Stimulated activated memory B cell treated with anti-CD40 and anti-IgM and Interleukin-4, amounts not matched to agents 10 μg/mL and 1 μg/mL and 100 μg/mL, for 72 hours (primary cell): ENCODE data around the gene NRG3.

Experiments used
- ATAC-seq: fragments of 150-1000 bp; cut with Tn5 transposase; 2 replicates; pipeline ENCODE4 v1.10.0; 2021
- H3K27ac Mint-ChIP-seq: one replicate; pipeline ENCODE4 v1.8.0; 2022; ENCODE audit warnings: mild to moderate bottlenecking, mixed read lengths
- H3K27me3 Mint-ChIP-seq: one replicate; pipeline ENCODE4 v1.8.0; 2022; ENCODE audit warnings: mixed read lengths
- H3K36me3 Mint-ChIP-seq: one replicate; pipeline ENCODE4 v1.8.0; 2022; ENCODE audit warnings: mixed read lengths
- H3K4me1 Mint-ChIP-seq: one replicate; pipeline ENCODE4 v1.8.0; 2022; ENCODE audit warnings: mixed read lengths
- H3K4me3 Mint-ChIP-seq: one replicate; pipeline ENCODE4 v1.8.0; 2022; ENCODE audit warnings: mild to moderate bottlenecking, moderate library complexity, mixed read lengths
- H3K9me3 Mint-ChIP-seq: one replicate; pipeline ENCODE4 v1.8.0; 2022; ENCODE audit warnings: mixed read lengths

NRG3 gene

GRCh38 chr10:82234173-82234572 lies 359.2 kb downstream of the NRG3 start:
- ATAC-seq, result no peak

GRCh38 chr10:82236084-82236731 lies 361.2 kb downstream of the NRG3 start:
- no peaks in the 10 kb centered on the region for H3K36me3 Mint-ChIP-seq
- no peak overlapping the region for H3K27ac Mint-ChIP-seq
- H3K4me1 Mint-ChIP-seq, result no peaks in the 10 kb centered on the region
- H3K27me3 Mint-ChIP-seq, result no peaks in the 10 kb centered on the region
- no peak overlapping the region for H3K4me3 Mint-ChIP-seq
- peaks cover 5% of the 10 kb centered on the region for H3K9me3 Mint-ChIP-seq
- ATAC-seq, result no peak

More at GRCh38 chr10:82234173-82234572, 359.2 kb downstream of the NRG3 start:
- Mint-ChIP-seq H3K27me3 (no peaks in the 10 kb centered on the region), H3K4me1 (no peaks in the 10 kb centered on the region), H3K4me3 (no peak overlapping the region), H3K27ac (no peak overlapping the region), H3K36me3 (no peaks in the 10 kb centered on the region), H3K9me3 (peaks cover 9% of the 10 kb centered on the region)

GRCh38 chr10:82238291-82238690 lies 363.3 kb downstream of the NRG3 start:
- no peaks in the 10 kb centered on the region for H3K4me1 Mint-ChIP-seq
- no peaks in the 10 kb centered on the region for H3K27me3 Mint-ChIP-seq
- no peak for ATAC-seq
- no peaks in the 10 kb centered on the region for H3K36me3 Mint-ChIP-seq
- no peak overlapping the region for H3K27ac Mint-ChIP-seq
- no peak overlapping the region for H3K4me3 Mint-ChIP-seq
- peaks cover 5% of the 10 kb centered on the region for H3K9me3 Mint-ChIP-seq

GRCh38 chr10:82240408-82240807 lies 365.4 kb downstream of the NRG3 start:
- no peaks in the 10 kb centered on the region for H3K9me3 Mint-ChIP-seq
- H3K4me1 Mint-ChIP-seq, result no peaks in the 10 kb centered on the region
- no peak for ATAC-seq
- no peak overlapping the region for H3K4me3 Mint-ChIP-seq
- H3K27ac Mint-ChIP-seq, result no peak overlapping the region
- no peaks in the 10 kb centered on the region for H3K27me3 Mint-ChIP-seq
- no peaks in the 10 kb centered on the region for H3K36me3 Mint-ChIP-seq

GRCh38 chr10:82242778-82243177 lies 367.8 kb downstream of the NRG3 start:
- H3K36me3 Mint-ChIP-seq, result no peaks in the 10 kb centered on the region
- no peak overlapping the region for H3K4me3 Mint-ChIP-seq
- ATAC-seq, result no peak
- no peak overlapping the region for H3K27ac Mint-ChIP-seq
- no peaks in the 10 kb centered on the region for H3K4me1 Mint-ChIP-seq
- no peaks in the 10 kb centered on the region for H3K27me3 Mint-ChIP-seq
- no peaks in the 10 kb centered on the region for H3K9me3 Mint-ChIP-seq

DNA sequence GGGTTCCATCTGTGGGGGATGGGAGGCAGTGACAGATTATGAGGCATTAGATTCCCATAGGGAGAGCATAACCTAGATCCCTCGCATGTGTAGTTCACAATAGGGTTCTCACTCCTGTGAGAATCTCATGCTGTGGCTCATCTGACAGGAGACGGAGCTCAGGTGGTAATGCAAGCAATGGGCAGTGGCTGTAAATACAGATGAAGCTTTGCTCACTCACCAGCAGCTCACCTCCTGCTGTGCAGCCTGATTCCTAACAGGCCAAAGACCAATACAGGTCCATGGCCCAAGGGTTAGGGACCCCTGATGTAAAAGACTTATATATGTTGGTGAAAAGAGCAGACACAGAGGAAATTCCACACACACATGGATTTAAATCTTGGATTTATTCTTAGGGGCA lies 370.2 kb downstream of the NRG3 start:
- no peaks in the 10 kb centered on the region for H3K27me3 Mint-ChIP-seq
- no peak overlapping the region for H3K27ac Mint-ChIP-seq
- no peaks in the 10 kb centered on the region for H3K36me3 Mint-ChIP-seq
- no peak overlapping the region for H3K4me3 Mint-ChIP-seq
- no peaks in the 10 kb centered on the region for H3K9me3 Mint-ChIP-seq
- ATAC-seq, result no peak
- H3K4me1 Mint-ChIP-seq, result no peaks in the 10 kb centered on the region

- no peaks in the 10 kb centered on the region for H3K9me3 Mint-ChIP-seq
- H3K27ac Mint-ChIP-seq, result no peak overlapping the region
- H3K36me3 Mint-ChIP-seq, result no peaks in the 10 kb centered on the region
- ATAC-seq, result no peak
- no peak overlapping the region for H3K4me3 Mint-ChIP-seq
- no peaks in the 10 kb centered on the region for H3K27me3 Mint-ChIP-seq
- no peaks in the 10 kb centered on the region for H3K4me1 Mint-ChIP-seq
Measured at GRCh38 chr10:82245906-82246560, 371.0 kb downstream of the NRG3 start.

DNA sequence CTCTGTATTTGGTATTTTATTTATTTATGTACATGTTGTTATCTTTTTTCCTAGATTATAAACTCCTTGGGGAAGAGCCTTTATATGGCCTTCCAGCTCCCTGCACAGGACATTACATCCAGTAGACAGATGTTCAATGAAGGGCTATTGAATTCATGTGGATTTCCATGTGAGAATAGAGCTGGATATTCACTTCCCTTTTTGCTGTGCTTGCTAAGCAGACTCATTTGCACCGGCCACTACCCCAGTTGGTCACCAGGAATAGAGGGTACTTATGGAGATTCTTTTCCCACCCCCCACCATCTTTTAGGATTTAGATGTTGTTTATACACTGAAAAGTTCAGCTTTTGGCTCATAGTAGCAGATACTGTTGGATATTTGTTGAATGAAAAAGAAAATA lies 374.1 kb downstream of the NRG3 start:
- no peaks in the 10 kb centered on the region for H3K36me3 Mint-ChIP-seq
- H3K4me3 Mint-ChIP-seq, result no peak overlapping the region
- H3K27me3 Mint-ChIP-seq, result no peaks in the 10 kb centered on the region
- H3K4me1 Mint-ChIP-seq, result no peaks in the 10 kb centered on the region
- ATAC-seq, result no peak
- H3K9me3 Mint-ChIP-seq, result peaks cover 8% of the 10 kb centered on the region
- H3K27ac Mint-ChIP-seq, result no peak overlapping the region

DNA sequence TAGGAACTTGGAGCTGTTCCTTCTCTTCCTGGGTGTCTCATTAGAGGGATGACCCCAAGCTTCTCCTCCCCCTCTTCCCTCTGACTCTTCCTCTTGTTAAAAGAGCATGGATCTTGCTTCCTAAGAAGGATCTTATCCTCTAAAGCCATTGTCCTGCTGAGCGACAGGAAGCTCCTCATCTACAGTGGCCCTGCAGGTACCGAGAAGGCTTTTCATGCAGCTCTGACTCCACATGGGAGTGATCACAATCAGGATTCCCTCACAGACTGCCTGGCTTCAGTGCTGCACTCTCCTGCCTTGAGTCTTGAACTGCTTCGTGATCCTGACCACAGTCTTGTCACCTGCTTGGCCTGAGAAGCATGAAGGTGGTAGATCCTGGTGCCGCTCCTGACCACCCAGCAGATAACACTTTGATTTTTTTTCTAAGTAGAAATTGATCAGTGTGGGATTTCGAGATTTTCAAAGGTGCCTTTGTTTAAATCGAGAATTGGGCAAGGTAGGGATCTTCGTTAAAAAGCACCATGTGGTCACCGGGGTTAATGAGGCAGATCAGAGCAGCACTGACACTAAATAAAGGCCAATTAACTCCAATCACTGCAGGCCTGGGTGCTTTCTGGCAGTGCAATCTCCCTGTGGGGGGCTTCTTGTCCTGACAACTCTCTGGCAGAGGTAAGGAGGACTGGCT lies 376.4 kb downstream of the NRG3 start:
- no peak for ATAC-seq
- H3K27me3 Mint-ChIP-seq, result no peaks in the 10 kb centered on the region
- no peaks in the 10 kb centered on the region for H3K4me1 Mint-ChIP-seq
- no peak overlapping the region for H3K27ac Mint-ChIP-seq
- H3K4me3 Mint-ChIP-seq, result no peak overlapping the region
- H3K36me3 Mint-ChIP-seq, result no peaks in the 10 kb centered on the region
- peaks cover 13% of the 10 kb centered on the region for H3K9me3 Mint-ChIP-seq

DNA sequence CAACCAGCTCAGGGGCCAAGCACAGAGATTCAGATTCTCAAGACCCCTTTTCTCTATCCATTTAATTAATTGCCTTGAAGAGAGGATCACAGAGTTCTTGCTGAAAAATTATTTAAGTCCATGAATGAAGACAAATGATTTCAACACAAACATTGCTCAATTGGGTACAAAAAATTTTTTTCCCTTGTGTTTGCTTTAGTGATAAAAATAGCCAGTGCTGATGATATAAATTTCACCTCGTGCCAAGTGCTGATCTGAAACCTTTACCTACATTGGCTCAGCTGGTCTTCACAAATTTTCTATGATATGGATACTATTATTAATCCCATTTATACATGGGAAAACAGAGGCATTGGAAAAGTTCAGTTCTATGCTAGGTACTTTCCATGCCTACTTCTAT lies 377.1 kb downstream of the NRG3 start:
- Mint-ChIP-seq H3K27ac (no peak overlapping the region), H3K27me3 (no peaks in the 10 kb centered on the region), H3K36me3 (no peaks in the 10 kb centered on the region), H3K9me3 (peaks cover 16% of the 10 kb centered on the region), H3K4me1 (no peaks in the 10 kb centered on the region), H3K4me3 (no peak overlapping the region)
- ATAC-seq, result no peak

- ATAC-seq, result no peak
- Mint-ChIP-seq H3K36me3 (no peaks in the 10 kb centered on the region), H3K4me1 (no peaks in the 10 kb centered on the region), H3K4me3 (no peak overlapping the region), H3K9me3 (peaks cover 16% of the 10 kb centered on the region), H3K27ac (no peak overlapping the region), H3K27me3 (no peaks in the 10 kb centered on the region)
Measured at GRCh38 chr10:82254237-82254636, 379.2 kb downstream of the NRG3 start.

GRCh38 chr10:82256275-82256674 lies 381.3 kb downstream of the NRG3 start:
- Mint-ChIP-seq H3K4me1 (no peaks in the 10 kb centered on the region), H3K27ac (no peak overlapping the region), H3K27me3 (no peaks in the 10 kb centered on the region), H3K9me3 (peaks cover 18% of the 10 kb centered on the region), H3K36me3 (no peaks in the 10 kb centered on the region), H3K4me3 (no peak overlapping the region)
- no peak for ATAC-seq

DNA sequence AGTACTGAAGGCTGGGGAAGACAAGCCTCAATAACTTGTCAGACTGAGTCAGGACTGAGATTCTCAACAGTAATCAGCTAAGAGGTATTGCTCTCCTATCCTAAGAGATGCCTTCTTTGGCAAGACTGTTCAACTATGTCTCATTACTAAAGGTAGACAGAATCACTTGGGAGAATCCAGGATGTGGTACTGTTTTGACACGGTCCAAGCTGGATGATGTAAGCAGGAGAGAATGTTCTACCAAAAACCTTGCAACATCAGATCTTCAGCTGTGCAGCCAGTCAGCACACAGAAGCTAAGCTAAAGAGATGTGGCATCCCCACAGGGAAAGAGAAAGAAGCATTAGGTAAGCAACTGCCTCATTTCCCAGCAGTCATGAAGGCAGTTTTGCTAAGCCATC lies 391.4 kb downstream of the NRG3 start:
- Mint-ChIP-seq H3K27me3 (no peaks in the 10 kb centered on the region), H3K27ac (no peak overlapping the region), H3K9me3 (peaks cover 26% of the 10 kb centered on the region), H3K4me1 (no peaks in the 10 kb centered on the region), H3K4me3 (no peak overlapping the region), H3K36me3 (no peaks in the 10 kb centered on the region)
- ATAC-seq, result no peak

- ATAC-seq, result no peak
- no peaks in the 10 kb centered on the region for H3K4me1 Mint-ChIP-seq
- H3K9me3 Mint-ChIP-seq, result peaks cover 24% of the 10 kb centered on the region
Measured at GRCh38 chr10:82267014-82267413, 392.0 kb downstream of the NRG3 start.

GRCh38 chr10:82267465-82267864 lies 392.5 kb downstream of the NRG3 start:
- Mint-ChIP-seq H3K4me1 (no peaks in the 10 kb centered on the region), H3K27me3 (no peaks in the 10 kb centered on the region), H3K9me3 (peaks cover 21% of the 10 kb centered on the region), H3K36me3 (no peaks in the 10 kb centered on the region), H3K27ac (no peak overlapping the region), H3K4me3 (no peak overlapping the region)
- ATAC-seq, result no peak

More at GRCh38 chr10:82267014-82267413, 392.0 kb downstream of the NRG3 start:
- H3K27me3 Mint-ChIP-seq, result no peaks in the 10 kb centered on the region
- no peak overlapping the region for H3K27ac Mint-ChIP-seq
- H3K4me3 Mint-ChIP-seq, result no peak overlapping the region
- H3K36me3 Mint-ChIP-seq, result no peaks in the 10 kb centered on the region

- no peak for ATAC-seq
- Mint-ChIP-seq H3K36me3 (no peaks in the 10 kb centered on the region), H3K4me1 (no peaks in the 10 kb centered on the region), H3K27ac (no peak overlapping the region), H3K4me3 (no peak overlapping the region), H3K27me3 (no peaks in the 10 kb centered on the region), H3K9me3 (peaks cover 19% of the 10 kb centered on the region)
Measured at GRCh38 chr10:82267960-82268359, 393.0 kb downstream of the NRG3 start.
